DOHH2 (cell line): Measurements from ENCODE around the gene GRIK2.

Experiments
- EZH2phosphoT487 ChIP-seq: fragments of 200-600 bp; sonication (generic); IDR thresholded peaks from 2 replicates; pipeline ENCODE4 v1.6.1; 2017; ENCODE audit warnings: borderline replicate concordance, mild to moderate bottlenecking, antibody characterized with exemption, low read length, moderate library complexity, mixed read lengths
- TF ChIP-seq, protein P1 (sequence below): fragments of 200-600 bp; sonication (generic); IDR thresholded peaks from one replicate; pipeline ENCODE4 v1.5.1; 2014; ENCODE audit warnings: antibody characterized with exemption, mild to moderate bottlenecking, low read depth, low read length; ENCODE audit not compliant: poor library complexity, severe bottlenecking

- TF ChIP-seq, protein P1, sequence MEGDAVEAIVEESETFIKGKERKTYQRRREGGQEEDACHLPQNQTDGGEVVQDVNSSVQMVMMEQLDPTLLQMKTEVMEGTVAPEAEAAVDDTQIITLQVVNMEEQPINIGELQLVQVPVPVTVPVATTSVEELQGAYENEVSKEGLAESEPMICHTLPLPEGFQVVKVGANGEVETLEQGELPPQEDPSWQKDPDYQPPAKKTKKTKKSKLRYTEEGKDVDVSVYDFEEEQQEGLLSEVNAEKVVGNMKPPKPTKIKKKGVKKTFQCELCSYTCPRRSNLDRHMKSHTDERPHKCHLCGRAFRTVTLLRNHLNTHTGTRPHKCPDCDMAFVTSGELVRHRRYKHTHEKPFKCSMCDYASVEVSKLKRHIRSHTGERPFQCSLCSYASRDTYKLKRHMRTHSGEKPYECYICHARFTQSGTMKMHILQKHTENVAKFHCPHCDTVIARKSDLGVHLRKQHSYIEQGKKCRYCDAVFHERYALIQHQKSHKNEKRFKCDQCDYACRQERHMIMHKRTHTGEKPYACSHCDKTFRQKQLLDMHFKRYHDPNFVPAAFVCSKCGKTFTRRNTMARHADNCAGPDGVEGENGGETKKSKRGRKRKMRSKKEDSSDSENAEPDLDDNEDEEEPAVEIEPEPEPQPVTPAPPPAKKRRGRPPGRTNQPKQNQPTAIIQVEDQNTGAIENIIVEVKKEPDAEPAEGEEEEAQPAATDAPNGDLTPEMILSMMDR = no peak
- TF ChIP-seq EZH2phosphoT487 = no peak
Observed at GRCh38 chr6:101393251-101393828, at the start of gene GRIK2.
